Peyer's patch (tissue), 4 donors: ENCODE measurements around the gene SRXN1. TPM values are rescaled to one million over a fixed set of nuclear protein-coding genes. Genes with fewer than 3 reads are reported as not detected.

Experiments
- DNase-seq, 3 donors: peaks; one replicate each; pipeline ENCODE4 v3.0.0-alpha.2; 2017 to 2019
- H3K27ac ChIP-seq, 4 donors: fragments of 200-600 bp; sonication (generic); one replicate each; pipeline ENCODE4 v1.5.1; 2016 to 2019
- H3K27me3 ChIP-seq, 2 donors: fragments of 200-600 bp; sonication (generic); one replicate each; pipeline ENCODE4 v1.5.1; 2019
- H3K36me3 ChIP-seq, 3 donors: fragments of 200-600 bp; sonication (generic); one replicate each; pipeline ENCODE4 v1.5.1; 2016 to 2019
- H3K4me1 ChIP-seq, 4 donors: fragments of 200-600 bp; sonication (generic); one replicate each; pipeline ENCODE4 v1.5.1; 2016 to 2019
- H3K4me3 ChIP-seq, 4 donors: fragments of 200-600 bp; sonication (generic); 1 replicate in 3 of 4; 2 replicates in 1 of 4; pipeline ENCODE4 v1.5.1; 2016 to 2019; ENCODE audit warnings: mild to moderate bottlenecking in 1 of 4
- H3K9me3 ChIP-seq, 4 donors: fragments of 200-600 bp; sonication (generic); one replicate each; pipeline ENCODE4 v1.5.1; 2016 to 2019; ENCODE audit warnings: mild to moderate bottlenecking in 1 of 4
- CTCF ChIP-seq, 6 experiments: fragments of 450-650 bp in 4 of 6; fragments of 200-600 bp in 2 of 6; sonication (generic) in 1 of 6; IDR thresholded peaks; one replicate each; pipeline ENCODE4 v1.5.1; 2017 to 2019; ENCODE audit warnings: antibody characterized with exemption in 6 of 6, mild to moderate bottlenecking in 3 of 6, moderate library complexity in 1 of 6
- POLR2A ChIP-seq, 2 donors: fragments of 450-650 bp; IDR thresholded peaks; one replicate each; pipeline ENCODE4 v1.5.1; 2017; ENCODE audit warnings: antibody characterized with exemption in 2 of 2, mild to moderate bottlenecking in 2 of 2, moderate library complexity in 2 of 2
- total RNA-seq, 4 donors: library from RNA; depleted of rRNA; stranded (reverse); fragments of >200 nt; gene quantifications; one replicate each; pipeline ENCODE4 v1.1.0, GENCODE V29; 2016

SRXN1 gene
- total RNA-seq, 4 donors from 2014 or later, result 15.0 to 83.0 (median 29.9) TPM

- Histone ChIP-seq H3K27ac (no peak overlapping the region), H3K4me1 (peaks cover 0 to 5% (median 0%) of the 10 kb centered on the region in 4 donors), H3K27me3 (peaks cover 0 to 27% of the 10 kb centered on the region in 2 donors), H3K9me3 (no peaks in the 10 kb centered on the region), H3K36me3 (no peaks in the 10 kb centered on the region), H3K4me3 (no peak overlapping the region)
- TF ChIP-seq CTCF (IDR thresholded peaks at IDR 0.05), result no peak
- DNase-seq, result no peak
These were observed 11.6 kb upstream of the SRXN1 start for GRCh38 chr20:664576-664975.

DNA sequence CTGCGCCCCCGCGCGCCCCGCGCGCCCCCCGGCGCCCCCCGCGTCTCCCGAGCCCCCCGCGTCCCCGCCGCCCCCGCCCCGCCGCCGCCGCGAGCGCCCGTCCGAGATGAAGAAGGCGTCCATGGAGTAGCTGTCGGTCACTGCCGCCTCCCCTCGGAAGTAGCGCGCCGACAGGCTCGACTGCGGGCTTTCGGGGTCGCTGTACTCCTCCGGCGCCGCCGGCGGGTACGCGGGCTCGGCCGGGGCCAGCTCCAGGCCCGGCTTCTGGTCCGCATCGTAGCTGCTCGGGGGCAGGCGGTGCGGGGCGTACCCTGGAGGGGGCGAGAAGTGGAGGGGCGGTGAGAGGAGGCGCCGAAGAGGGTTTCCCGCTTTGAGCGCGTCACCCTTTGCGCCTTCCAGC lies 11.2 kb upstream of the SRXN1 start:
- no peak for DNase-seq
- H3K27me3 ChIP-seq, result peaks cover 0 to 27% of the 10 kb centered on the region in 2 donors
- TF ChIP-seq POLR2A (IDR thresholded peaks at IDR 0.05) (no peak), CTCF (IDR thresholded peaks at IDR 0.05) (no peak)
- H3K27ac ChIP-seq, result no peak overlapping the region
- H3K4me1 ChIP-seq, result peaks cover 0 to 5% (median 0%) of the 10 kb centered on the region in 4 donors
- H3K36me3 ChIP-seq, result no peaks in the 10 kb centered on the region
- no peaks in the 10 kb centered on the region for H3K9me3 ChIP-seq
- no peak overlapping the region for H3K4me3 ChIP-seq

DNA sequence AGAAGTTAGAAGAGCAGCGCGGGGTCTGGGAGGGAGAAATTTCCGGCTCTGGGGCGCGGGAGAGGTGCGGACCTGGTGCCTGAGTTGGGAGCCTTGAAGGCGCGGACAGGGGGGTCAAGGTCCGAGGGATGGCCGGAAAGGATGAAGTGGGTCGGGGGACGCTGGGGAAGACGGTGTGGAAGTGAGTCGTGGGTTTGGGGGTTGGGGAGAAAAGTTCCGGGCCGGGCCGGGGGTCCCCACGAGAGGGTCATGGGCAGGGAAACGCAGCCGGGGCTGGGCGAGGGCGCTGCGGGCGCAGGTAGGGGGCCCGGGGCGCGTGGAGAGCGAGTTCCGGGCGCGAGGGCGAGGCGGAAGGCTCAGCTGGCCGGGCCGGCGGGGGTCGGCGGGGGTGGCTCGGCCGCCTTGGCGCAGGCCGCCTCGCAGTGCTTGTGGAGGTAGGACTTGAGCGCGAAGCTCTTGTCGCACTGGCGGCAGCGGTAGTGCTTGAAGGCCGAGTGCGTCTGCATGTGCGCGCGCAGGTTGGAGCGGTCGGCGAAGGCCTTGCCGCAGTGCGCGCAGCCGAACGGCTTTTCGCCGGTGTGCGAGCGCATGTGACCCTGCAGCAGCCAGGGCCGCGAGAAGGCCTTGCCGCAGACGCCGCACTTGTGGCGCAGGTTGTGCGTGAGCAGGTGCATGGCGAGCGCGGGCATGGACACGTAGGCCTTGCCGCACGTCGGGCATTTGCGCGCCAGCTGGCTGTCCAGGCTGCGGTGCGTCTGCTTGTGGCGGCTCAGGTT lies 10.5 kb upstream of the SRXN1 start:
- no peak overlapping the region for H3K4me3 ChIP-seq
- no peak for TF ChIP-seq CTCF (IDR thresholded peaks at IDR 0.05)
- no peak for TF ChIP-seq POLR2A (IDR thresholded peaks at IDR 0.05)
- H3K27ac ChIP-seq, result no peak overlapping the region
- H3K9me3 ChIP-seq, result no peaks in the 10 kb centered on the region
- no peaks in the 10 kb centered on the region for H3K36me3 ChIP-seq
- DNase-seq, result no peak
- peaks cover 0 to 27% of the 10 kb centered on the region in 2 donors for H3K27me3 ChIP-seq
- peaks cover 0 to 5% (median 0%) of the 10 kb centered on the region in 4 donors for H3K4me1 ChIP-seq

- Histone ChIP-seq H3K36me3 (no peaks in the 10 kb centered on the region), H3K4me1 (peaks cover 0 to 5% (median 0%) of the 10 kb centered on the region in 4 donors), H3K27ac (no peak overlapping the region), H3K9me3 (no peaks in the 10 kb centered on the region), H3K27me3 (peaks cover 0 to 27% of the 10 kb centered on the region in 2 donors), H3K4me3 (no peak overlapping the region)
- TF ChIP-seq POLR2A (IDR thresholded peaks at IDR 0.05), result no peak
- TF ChIP-seq CTCF (IDR thresholded peaks at IDR 0.05), result no peak
- no peak for DNase-seq
These were observed 9.5 kb upstream of the SRXN1 start for GRCh38 chr20:662277-663192.

DNA sequence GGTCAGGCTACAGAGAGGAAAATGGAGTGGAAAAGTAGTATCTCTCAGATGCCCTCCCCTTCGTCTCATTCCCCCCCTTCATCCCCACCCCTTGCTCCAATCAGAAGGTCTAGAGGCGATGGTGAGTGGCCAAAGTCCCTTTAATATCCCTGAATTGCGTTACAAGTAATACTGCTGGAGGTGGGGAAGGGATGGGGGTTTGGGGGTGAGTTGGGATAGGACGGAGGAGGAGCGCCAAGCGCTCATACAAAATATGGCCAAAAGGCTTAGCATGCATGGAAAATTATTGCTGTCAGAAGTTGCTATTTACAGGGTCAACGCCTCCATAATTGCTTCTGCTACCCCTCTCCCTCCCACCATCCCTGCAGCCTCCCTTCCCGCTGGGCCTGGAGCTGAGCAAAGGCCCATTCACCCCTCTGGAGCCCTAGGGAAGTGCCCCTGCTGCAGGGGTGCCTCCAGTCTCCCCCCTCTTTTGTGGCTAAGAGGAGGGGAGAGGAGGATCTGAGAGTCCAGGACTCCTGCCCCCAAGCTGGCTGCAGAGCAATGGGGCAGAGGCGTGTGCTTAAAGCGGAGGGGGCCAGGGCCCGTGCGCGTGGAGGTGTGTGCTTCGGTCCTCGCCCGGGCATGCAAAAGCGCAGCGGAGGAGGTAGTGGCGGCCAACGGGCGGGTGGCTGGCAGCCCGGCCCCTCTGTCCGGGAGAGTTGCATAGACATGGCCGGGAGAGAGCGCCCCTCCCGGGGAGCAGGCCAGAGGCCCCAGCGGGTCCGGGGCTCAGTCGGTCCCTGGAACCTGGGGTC lies 8.7 kb upstream of the SRXN1 start:
- no peak for TF ChIP-seq CTCF (IDR thresholded peaks at IDR 0.05)
- no peak for TF ChIP-seq POLR2A (IDR thresholded peaks at IDR 0.05)
- no peaks in the 10 kb centered on the region for H3K9me3 ChIP-seq
- no peak overlapping the region for H3K4me3 ChIP-seq
- no peak overlapping the region for H3K27ac ChIP-seq
- peaks cover 0 to 5% (median 0%) of the 10 kb centered on the region in 4 donors for H3K4me1 ChIP-seq
- peaks cover 0 to 27% of the 10 kb centered on the region in 2 donors for H3K27me3 ChIP-seq
- no peaks in the 10 kb centered on the region for H3K36me3 ChIP-seq
- no peak for DNase-seq
